ENCODE measurements around the gene PLA2G2C. TPM values are rescaled to one million over a fixed set of nuclear protein-coding genes. Genes with fewer than 3 reads are reported as not detected.
A peak's percentile ranks its signal among the peaks of the same experiment; 100 is the strongest.
"Not testable (repeated sequence)": the region's sequence is repeated elsewhere in the genome, so short reads cannot be mapped to it uniquely, and the experiment has no call there.

The PLA2G2C gene, protein sequence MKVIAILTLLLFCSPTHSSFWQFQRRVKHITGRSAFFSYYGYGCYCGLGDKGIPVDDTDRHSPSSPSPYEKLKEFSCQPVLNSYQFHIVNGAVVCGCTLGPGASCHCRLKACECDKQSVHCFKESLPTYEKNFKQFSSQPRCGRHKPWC
- total RNA-seq = under 1 TPM; 0.29 to 0.59 TPM

DNA sequence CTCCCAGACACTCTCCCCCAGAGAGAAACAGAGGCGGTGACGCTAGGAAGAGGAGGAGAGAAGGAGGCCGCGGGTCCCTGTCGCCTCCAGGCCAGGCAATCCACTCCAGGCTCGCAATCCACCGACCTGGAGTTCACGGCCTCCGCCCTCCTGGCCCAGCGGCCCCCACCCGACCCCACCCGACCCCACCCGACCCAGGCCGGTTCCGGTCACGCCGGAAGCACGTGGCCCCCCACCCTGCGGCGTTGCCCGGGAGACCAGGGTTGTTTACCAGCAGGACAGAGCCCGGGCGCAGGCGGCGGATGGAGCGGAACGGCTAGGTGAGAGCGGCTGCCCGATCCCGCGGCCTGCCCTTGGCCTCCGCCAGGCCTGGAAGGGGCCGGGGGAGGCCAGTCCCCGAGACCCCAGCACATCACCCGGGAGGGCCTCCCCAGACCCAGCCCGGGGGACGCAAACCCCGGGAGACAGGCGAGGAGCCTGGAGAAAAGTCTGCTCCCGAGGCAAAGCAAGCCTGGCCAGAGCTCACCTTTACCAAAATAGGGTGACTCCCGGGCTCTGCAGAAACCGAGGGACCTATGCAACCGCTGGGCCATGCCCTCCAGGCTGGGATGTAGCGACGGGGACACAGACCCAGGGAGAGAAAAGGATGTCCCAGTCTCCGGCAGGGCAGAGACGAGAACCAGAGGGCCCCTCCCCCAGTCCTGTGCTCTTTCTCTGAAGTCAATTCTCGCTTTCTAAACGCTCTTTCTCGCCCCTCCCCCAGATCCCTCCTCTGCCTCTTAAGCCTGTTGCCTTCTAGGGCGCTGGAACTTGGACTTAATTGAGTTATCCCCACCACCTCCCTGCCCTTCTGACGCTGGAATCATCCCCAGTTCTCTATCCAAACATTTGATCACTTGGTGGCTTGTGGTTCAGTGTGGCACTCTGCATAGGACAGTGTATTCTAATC, at the start of gene PLA2G2C, which contains the start of gene UBXN10:
TSS of gene PLA2G2C (minus strand) at position 685 of the 949 bp plus-strand sequence. CDS start 9,155 bp downstream, outside the sequence.
TSS of gene UBXN10 (plus strand) at position 263 of the 949 bp plus-strand sequence. CDS start 4,466 bp downstream, outside the sequence.
- intact Hi-C loops (cut with micrococcal nuclease) = no loop called here
- H3K27me3 Mint-ChIP-seq = peaks cover 18% of the 10 kb centered on the region
- POLR2A ChIA-PET = interaction anchor here (1.7 kb wide), 1 partner anchor 12 kb away, joined by 4 read pairs; no protein-coding TSS in a partner anchor
- TF ChIP-seq, protein P1, sequence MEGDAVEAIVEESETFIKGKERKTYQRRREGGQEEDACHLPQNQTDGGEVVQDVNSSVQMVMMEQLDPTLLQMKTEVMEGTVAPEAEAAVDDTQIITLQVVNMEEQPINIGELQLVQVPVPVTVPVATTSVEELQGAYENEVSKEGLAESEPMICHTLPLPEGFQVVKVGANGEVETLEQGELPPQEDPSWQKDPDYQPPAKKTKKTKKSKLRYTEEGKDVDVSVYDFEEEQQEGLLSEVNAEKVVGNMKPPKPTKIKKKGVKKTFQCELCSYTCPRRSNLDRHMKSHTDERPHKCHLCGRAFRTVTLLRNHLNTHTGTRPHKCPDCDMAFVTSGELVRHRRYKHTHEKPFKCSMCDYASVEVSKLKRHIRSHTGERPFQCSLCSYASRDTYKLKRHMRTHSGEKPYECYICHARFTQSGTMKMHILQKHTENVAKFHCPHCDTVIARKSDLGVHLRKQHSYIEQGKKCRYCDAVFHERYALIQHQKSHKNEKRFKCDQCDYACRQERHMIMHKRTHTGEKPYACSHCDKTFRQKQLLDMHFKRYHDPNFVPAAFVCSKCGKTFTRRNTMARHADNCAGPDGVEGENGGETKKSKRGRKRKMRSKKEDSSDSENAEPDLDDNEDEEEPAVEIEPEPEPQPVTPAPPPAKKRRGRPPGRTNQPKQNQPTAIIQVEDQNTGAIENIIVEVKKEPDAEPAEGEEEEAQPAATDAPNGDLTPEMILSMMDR (IDR thresholded peaks at IDR 0.05) = no peak
- CTCF ChIA-PET = interaction anchor here (1.9 kb wide), 1 partner anchor 308 kb away, joined by 7 read pairs; no protein-coding TSS in a partner anchor
- peaks cover 2% of the 10 kb centered on the region for H3K36me3 Mint-ChIP-seq (ENCODE audit: low read depth)
- DNase-seq = peak; percentile 93
- peak; percentile 63 for ATAC-seq
- H3K27ac Mint-ChIP-seq = peak within 1 kb of the TSS; percentile 90
- no peaks in the 10 kb centered on the region for H3K9me3 Mint-ChIP-seq
- H3K4me3 Mint-ChIP-seq = peak within 1 kb of the TSS; percentile 75
- H3K4me1 Mint-ChIP-seq (ENCODE audit: low read depth) = peaks cover 39% of the 10 kb centered on the region

DNA sequence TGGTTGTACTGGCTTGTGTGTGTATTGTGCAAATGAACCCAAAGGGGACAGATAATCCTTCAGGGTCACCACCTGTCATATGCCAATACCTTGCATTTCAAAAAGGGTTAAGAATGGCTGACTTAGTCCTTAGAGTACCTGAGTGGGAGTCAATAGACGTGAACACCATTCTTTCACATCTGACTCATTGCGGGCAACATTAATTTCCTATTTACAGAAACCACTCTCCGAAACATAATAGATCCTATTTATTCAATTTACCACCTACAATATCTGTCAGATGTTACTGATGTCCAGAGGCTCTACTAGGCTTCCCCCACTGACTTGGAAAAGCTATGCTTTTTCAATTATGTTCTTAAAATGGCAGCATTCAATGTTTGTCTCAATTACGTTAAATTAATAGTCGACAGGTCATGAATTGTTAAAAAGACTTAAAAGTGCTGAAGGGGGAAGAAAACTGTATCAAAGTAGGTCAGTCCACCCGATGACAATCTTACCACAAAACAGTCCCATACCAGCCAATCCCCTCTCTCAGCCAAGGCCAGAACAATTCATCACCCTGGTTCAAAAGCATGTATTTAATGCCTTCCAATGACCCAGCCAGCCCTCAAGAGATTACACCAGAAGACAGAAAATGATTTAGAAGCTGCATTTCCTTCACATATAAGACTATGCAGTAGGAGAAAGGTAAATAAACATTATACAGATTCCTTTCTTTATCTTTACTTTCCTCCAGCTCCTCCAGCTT, 48.6 kb upstream of the PLA2G2C start:
- no peaks in the 10 kb centered on the region for H3K9me3 Mint-ChIP-seq
- peaks cover 44% of the 10 kb centered on the region for H3K27me3 Mint-ChIP-seq
- no peaks in the 10 kb centered on the region for H3K4me1 Mint-ChIP-seq (ENCODE audit: low read depth)
- H3K27ac Mint-ChIP-seq = no peak overlapping the region
- DNase-seq = no peak
- TF ChIP-seq, protein P1 (IDR thresholded peaks at IDR 0.05) = no peak
- no peaks in the 10 kb centered on the region for H3K36me3 Mint-ChIP-seq (ENCODE audit: low read depth)
- ChIA-PET POLR2A (no interaction called here), CTCF (interaction anchor here (1.0 to 2.3 kb wide), 5 partner anchors 15 to 77 kb away, joined by 3 to 8 read pairs (median 5); no protein-coding TSS in a partner anchor)
- ATAC-seq = no peak
- H3K4me3 Mint-ChIP-seq = no peak overlapping the region
- intact Hi-C loops (cut with micrococcal nuclease) = no loop called here

DNA sequence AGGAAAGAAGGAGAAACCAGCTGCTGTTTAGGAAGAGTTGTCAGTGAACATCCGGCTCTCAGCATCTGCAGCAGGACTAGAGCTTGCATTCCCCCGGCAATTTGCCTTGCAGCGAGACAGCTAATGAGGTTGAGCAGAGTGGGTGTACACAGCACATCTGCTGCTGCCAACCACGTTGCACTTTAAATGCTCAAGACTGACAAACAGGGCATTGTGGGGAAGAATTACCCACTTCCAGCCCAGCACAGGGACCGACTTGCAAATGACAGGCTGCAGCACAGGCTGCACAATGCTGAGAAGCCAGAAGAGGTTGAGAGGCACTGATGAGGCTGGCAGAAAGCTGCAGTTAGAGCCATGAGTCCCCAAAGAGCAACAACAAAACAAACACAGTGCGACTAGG, 47.5 kb upstream of the PLA2G2C start:
- TF ChIP-seq, protein P1 (IDR thresholded peaks at IDR 0.05) = no peak
- intact Hi-C loops (cut with micrococcal nuclease) = no loop called here
- POLR2A ChIA-PET = interaction anchor here (1.4 kb wide), 1 partner anchor 9 kb away, joined by 3 read pairs; no protein-coding TSS in a partner anchor
- Mint-ChIP-seq H3K27me3 (peaks cover 42% of the 10 kb centered on the region), H3K4me3 (no peak overlapping the region), H3K36me3 (ENCODE audit: low read depth) (no peaks in the 10 kb centered on the region), H3K4me1 (ENCODE audit: low read depth) (no peaks in the 10 kb centered on the region), H3K9me3 (no peaks in the 10 kb centered on the region), H3K27ac (no peak overlapping the region)
- no peak for ATAC-seq
- CTCF ChIA-PET = interaction anchor here (1.4 to 2.3 kb wide), 5 partner anchors 8 to 197 kb away, joined by 3 to 8 read pairs (median 7); no protein-coding TSS in a partner anchor
- no peak for DNase-seq

DNA sequence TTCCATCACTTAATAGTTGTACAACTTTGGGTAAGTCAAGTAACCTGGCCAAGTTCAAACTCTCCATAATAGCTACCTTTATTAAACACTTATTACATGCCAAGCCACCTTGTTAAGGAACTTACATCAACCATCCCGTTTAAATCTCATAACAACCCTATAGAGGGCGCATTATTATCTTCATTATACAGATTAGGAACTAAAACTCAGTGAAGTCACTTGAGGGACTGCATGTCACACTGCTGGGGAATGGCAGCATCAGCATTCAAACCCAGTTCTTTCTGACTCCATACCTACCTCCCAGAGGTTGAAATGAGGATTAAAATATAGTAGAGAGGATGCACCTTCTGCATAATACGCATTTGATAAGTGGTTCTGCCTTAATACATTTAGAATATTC, 47.1 kb upstream of the PLA2G2C start:
- intact Hi-C loops (cut with micrococcal nuclease) = no loop called here
- TF ChIP-seq, protein P1 (IDR thresholded peaks at IDR 0.05) = peak; percentile 37
- no peak for DNase-seq
- Mint-ChIP-seq H3K9me3 (no peaks in the 10 kb centered on the region), H3K36me3 (ENCODE audit: low read depth) (no peaks in the 10 kb centered on the region), H3K27ac (no peak overlapping the region), H3K4me1 (ENCODE audit: low read depth) (no peaks in the 10 kb centered on the region), H3K4me3 (no peak overlapping the region), H3K27me3 (peaks cover 44% of the 10 kb centered on the region)
- CTCF ChIA-PET = interaction anchor here (0.6 to 2.3 kb wide), 10 partner anchors 9 to 198 kb away, joined by 3 to 8 read pairs (median 4); no protein-coding TSS in a partner anchor
- POLR2A ChIA-PET = interaction anchor here (1.4 kb wide), 1 partner anchor 9 kb away, joined by 3 read pairs; no protein-coding TSS in a partner anchor
- no peak for ATAC-seq

DNA sequence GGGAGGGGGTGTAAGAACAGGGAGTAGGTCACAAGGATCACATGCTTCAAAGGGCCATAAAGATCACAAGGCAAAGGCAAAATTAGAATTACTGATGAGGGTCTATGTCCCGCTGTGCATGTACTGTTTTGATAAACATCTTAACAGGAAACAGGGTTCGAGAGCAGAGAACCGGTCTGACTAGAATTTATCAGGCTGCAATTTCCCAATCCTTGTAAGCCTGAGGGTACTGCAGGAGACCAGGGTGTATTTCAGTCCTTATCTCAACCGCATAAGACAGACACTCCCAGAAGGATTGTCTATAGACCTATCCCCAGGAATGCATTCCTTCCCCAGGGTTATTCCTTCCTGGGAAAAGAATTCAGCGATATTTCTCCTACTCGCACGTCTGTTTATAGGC, 46.2 kb upstream of the PLA2G2C start:
- DNase-seq; ATAC-seq; H3K4me1 Mint-ChIP-seq (ENCODE audit: low read depth); H3K36me3 Mint-ChIP-seq (ENCODE audit: low read depth); H3K27ac Mint-ChIP-seq; POLR2A ChIA-PET; intact Hi-C loops (cut with micrococcal nuclease); H3K4me3 Mint-ChIP-seq; H3K9me3 Mint-ChIP-seq: not testable (repeated sequence)
- peaks cover 44% of the 10 kb centered on the region for H3K27me3 Mint-ChIP-seq
- CTCF ChIA-PET = interaction anchor here (0.8 to 2.3 kb wide), 5 partner anchors 13 to 198 kb away, joined by 4 to 8 read pairs (median 6); no protein-coding TSS in a partner anchor
